ENCODE measurements around the gene DARS1.

DARS1 gene

GRCh38 chr2:135985018-135985825, at the start of gene DARS1:
Gene DARS1, minus strand, starts transcription at chr2:135985626. Its CDS starts 158 bp downstream, at chr2:135985468.
- FAIRE-seq = peak; percentile 87

GRCh38 chr2:136034629-136035028, 49.2 kb upstream of the DARS1 start:
- no peak for FAIRE-seq

GRCh38 chr2:136032817-136033535, 47.5 kb upstream of the DARS1 start:
- no peak for FAIRE-seq

- FAIRE-seq = no peak
Observed at GRCh38 chr2:136032192-136032591, 46.8 kb upstream of the DARS1 start.

- FAIRE-seq = no peak
Observed at GRCh38 chr2:136031711-136032110, 46.3 kb upstream of the DARS1 start.

- FAIRE-seq = no peak
Observed at GRCh38 chr2:136030406-136030805, 45.0 kb upstream of the DARS1 start.

GRCh38 chr2:136029149-136029548, 43.7 kb upstream of the DARS1 start:
- FAIRE-seq = no peak

- no peak for FAIRE-seq
Observed at GRCh38 chr2:136028001-136028400, 42.6 kb upstream of the DARS1 start.

- peak; percentile 99 for FAIRE-seq
Observed at GRCh38 chr2:136027112-136027511, 41.7 kb upstream of the DARS1 start.

- no peak for FAIRE-seq
Observed at GRCh38 chr2:136025057-136025973, 39.9 kb upstream of the DARS1 start.

GRCh38 chr2:136024616-136025015, 39.2 kb upstream of the DARS1 start:
- FAIRE-seq = no peak

GRCh38 chr2:136024185-136024584, 38.8 kb upstream of the DARS1 start:
- no peak for FAIRE-seq

- FAIRE-seq = no peak
Observed at GRCh38 chr2:136023416-136023815, 38.0 kb upstream of the DARS1 start.

GRCh38 chr2:136022396-136023146, 37.1 kb upstream of the DARS1 start:
- no peak for FAIRE-seq

- no peak for FAIRE-seq
Observed at GRCh38 chr2:136021976-136022375, 36.5 kb upstream of the DARS1 start.

- no peak for FAIRE-seq
Observed at GRCh38 chr2:136021406-136021805, 36.0 kb upstream of the DARS1 start.

GRCh38 chr2:136020831-136021230, 35.4 kb upstream of the DARS1 start:
- no peak for FAIRE-seq

GRCh38 chr2:136019825-136020224, 34.4 kb upstream of the DARS1 start:
- no peak for FAIRE-seq

GRCh38 chr2:136019306-136019705, 33.9 kb upstream of the DARS1 start:
- no peak for FAIRE-seq

- no peak for FAIRE-seq
Observed at GRCh38 chr2:136017786-136018185, 32.4 kb upstream of the DARS1 start.

GRCh38 chr2:136016836-136017235, 31.4 kb upstream of the DARS1 start:
- no peak for FAIRE-seq

- no peak for FAIRE-seq
Observed at GRCh38 chr2:136016427-136016826, 31.0 kb upstream of the DARS1 start.

Measured in endometrium (tissue), 2 donors.